CD4-positive, alpha-beta T cell treated with Interleukin-17A for 4 hours (primary cell): ENCODE results near the gene CNTN1.

ENCODE experiments used
- DNase-seq: peaks from one replicate; pipeline ENCODE4 v3.0.0-alpha.2; 2020; ENCODE audit warnings: mixed read lengths

CNTN1 gene

DNA sequence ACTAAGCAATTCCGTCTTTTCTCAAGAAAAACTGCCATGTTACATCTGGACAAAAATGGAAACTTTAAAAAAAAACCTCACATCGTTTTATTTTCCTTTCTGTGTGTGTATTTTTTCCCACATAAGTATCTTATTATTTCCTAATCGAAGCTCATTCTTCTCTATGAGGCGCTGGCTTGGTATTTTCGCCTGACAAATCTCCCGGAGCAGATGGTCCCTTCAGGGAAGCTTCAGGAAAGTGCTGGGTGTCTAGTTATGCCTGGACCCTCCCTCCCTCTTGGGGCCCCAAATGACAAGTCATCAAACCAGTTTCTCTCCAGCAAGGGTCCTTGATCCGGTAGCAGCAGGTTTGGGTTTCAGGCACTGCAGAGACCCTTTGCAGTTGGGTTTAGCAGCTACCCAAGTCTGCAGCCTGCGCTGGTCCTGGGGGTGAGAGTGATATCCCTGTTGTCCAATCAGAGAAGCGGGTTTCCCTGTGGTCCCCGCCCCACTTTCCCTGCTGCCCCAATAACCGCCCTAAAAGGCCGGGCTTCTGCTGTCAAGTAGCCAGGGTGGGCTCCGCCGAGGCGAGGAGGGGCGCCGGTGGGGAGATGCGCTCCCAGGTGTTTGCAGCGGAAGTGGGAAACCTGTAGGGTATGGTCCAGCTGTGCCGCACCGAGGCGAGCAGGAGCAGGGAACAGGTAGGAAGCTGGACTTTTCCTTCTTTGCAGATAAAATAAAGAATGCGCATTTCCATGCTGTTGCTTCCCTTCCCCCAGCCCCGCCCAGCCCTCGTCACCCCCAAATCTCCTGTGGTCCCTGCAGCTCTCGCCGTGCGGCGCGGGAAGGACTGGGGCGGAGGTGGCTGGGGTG lies at the start of gene CNTN1:
Gene CNTN1 (plus strand): TSS at position 527 of the 852 bp plus-strand sequence.
- no peak for DNase-seq

DNA sequence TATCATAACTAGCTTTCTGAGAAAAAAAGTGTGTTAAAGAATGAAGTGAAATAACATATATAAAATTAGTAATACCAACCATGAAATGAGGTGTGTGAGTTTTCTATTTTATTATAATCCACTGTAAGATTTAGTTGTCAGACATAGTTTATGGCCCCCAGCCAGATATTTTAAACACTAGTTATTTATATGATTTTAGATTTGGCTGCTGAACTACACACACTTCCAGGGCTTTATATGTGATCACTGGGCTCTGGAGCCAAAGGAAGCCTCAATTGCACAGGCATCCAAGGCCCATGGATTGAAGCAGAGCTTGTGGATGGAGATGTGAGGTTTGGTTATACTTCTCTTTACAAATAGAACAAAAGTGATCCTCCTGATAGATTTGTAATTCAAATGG lies 48.7 kb upstream of the CNTN1 start:
- DNase-seq, result no peak

DNA sequence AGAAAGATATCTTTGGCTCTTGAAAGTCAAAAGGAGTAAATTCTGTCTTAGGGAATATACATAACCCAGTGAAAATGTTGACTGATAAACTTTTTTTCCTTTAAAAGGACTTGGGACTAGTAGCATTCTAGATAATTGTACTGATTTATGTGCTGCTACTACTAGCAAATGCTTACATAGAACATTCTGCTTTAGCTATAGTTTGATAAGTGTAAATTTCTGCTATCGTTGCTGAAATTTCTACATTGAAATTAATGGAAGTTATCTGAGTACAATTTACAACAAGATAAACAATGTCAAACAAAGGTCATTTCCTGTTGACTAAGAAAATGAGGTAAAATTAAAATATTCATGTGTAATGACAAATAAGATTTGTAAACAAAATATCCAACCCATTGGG lies 48.3 kb upstream of the CNTN1 start:
- no peak for DNase-seq

DNA sequence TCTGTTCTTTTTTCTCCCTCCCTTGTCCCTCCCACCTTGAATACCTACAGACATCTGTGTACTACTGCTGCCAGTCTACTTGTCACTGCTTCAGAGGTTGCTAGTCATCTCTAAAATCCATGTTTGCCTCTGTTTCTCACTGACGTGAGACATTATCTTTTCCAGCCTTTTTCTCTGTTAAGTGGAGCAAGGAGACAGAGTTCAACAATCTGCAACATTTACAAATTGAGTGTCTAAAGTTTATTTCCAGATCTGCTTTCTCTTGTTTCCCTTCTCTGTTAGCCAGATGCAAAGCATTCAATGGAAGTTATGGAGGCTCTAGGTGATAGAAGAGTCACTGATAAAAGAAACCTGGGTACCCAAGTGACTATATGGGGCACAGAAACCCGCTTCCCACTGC lies 47.5 kb upstream of the CNTN1 start:
- no peak for DNase-seq

DNA sequence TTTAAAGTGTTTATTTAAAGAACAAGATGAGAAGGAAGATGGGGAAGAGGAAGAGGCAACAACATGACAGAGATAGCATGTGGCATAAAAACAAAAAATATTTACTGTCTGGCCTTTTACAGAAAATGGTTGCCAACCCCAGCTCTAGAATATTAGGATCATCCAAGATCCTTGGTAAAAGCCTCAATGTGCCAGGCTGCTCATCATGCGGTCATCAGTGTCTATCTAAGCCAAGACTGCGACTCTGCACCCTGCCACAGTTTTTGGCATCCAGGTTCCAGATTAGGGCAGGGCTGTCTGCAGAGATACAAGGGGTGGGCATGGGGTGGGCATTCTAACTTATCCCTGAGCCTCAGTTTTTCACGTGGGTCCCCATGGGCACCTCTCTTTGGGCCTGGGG lies 46.9 kb upstream of the CNTN1 start:
- no peak for DNase-seq

DNA sequence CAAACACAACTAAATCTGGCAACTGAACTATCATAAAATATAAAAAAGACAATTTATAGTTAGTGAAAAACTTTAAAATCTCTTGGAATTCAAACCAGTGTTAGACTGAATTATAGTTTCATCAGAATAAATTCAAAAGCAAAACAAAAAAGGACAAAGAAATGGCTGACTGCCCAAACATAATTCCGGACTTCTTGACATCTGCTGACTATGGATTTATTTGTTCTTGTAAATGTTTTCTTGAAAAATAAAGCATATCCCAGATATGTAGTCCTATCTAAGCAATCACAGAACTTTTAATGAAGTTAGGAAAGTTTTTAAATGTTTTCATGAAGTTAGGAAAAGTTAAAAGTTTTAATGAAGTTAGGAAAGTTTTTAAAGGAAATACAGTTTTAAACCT lies 45.8 kb upstream of the CNTN1 start:
- DNase-seq, result no peak

DNA sequence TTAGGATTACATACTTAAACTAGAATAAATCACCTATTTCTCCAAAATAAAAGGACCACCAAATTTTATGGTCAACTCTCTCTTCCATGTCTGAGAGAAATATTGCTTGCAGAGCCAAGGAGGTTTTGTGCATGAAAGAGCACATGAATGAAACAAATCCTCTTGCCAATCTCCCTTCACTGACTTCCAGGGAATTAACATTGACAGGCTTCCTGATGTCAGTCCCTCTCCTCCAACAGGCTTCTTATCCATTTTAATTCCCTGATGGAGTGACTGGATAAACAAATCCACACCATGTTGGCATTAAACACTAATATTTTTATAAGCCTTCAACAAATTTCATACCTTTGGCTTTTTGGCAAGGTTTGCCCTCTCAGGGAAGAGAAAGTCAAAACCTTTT lies 45.3 kb upstream of the CNTN1 start:
- DNase-seq, result no peak

DNA sequence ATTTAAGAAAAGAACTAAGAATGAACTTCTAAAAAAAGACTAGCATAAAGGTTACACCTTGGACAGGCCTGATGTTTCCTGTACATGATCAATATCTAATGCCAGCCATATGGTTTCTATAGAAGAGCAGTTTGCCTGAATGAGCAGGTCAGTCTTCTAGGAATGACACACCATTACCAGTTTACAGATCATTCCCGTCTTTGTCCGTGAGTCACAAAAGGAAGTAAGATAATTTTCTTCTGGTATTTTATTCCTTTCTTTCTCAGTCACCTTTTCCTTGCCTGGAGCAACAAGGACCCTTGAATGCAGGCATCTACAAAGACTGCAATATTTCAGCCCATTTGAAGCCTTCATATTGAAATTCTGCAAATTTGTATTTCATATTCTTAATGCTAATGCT lies 44.6 kb upstream of the CNTN1 start:
- no peak for DNase-seq

DNA sequence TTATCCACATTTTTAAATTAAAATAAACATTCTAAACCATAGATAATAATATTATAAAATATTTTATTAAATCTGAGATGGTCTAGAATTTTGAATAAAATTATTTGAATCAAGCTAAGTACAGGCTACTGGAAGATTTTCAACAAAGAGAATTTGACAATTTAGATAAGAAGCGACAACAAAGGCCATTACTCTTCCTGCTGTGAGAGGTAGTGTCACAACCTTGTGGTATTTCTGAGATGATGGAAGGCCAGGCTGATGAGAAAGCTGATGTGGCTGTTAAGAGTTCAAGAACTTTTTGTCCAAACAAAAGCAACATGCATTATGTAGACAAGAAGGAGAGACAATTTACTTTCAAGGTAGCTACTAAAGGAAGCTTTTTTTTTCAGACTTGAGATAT lies 43.7 kb upstream of the CNTN1 start:
- no peak for DNase-seq

DNA sequence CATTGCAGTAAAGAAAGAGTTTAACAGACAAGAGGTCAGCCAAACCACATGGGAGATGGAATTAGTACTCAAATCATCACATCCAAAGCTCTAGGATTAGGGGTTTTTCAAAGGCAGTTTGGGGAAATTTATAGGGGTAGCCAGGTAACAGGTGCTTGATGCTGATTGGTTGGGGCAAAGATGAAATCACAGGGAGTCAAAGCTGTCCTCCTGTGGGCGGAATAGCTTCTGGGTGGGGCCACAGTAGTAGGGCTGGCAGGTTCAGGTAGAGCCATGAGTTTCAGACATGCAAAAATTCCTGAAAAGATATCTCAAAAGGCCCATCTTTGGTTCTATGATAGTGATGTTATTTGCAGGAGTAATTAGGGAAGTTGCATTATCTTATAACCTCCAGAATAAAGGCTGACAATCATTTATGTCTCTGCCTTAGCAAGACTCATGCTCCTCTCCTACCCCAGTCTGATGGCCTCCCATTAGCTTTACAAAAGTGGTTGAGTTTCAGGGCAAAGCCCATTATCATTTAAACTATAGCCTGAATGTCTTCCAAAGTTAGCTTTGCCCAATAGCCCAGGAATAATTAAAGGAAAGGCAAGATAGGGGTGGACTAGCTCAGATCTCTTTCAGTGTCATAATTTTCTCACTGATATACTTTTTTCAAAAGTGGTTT lies 42.1 kb upstream of the CNTN1 start:
- DNase-seq, result no peak

DNA sequence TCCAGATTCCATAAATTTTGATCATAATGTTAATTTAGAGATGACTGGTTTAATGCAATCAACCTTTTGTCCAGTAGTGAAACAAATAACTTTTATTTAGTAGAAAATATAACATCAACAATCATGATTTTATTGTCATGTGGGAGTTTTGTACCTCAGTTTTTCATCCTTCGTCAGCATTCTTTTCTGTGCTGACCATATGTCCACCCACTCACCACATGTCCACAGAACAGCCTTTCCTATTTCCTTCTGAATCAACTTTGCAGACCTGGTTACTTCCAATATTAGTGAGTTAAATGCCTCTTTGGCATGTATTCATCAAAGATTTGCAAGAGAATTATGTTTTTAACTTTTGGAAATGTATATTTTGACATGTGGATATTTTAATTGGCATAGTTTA lies 36.8 kb upstream of the CNTN1 start:
- DNase-seq, result no peak

DNA sequence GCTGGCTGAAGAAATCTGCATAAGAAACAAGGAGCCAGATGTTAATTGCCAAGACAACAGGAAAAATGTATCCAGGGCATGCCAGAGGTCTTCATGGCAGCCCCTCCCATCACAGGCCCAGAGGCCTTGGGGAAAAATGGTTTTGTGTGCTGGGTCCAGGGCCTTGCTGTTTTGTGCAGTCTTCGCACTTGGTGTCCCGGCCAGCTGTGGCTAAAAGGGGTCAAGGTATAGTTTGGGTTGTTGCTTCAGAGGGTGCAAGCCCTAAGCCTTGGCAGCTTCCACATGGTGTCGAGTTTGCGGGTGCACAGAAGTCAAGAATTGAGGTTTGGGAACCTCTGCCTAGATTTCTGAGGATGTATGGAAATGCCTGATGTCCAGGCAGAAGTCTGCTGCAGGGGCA lies 29.9 kb upstream of the CNTN1 start:
- DNase-seq, result no peak

DNA sequence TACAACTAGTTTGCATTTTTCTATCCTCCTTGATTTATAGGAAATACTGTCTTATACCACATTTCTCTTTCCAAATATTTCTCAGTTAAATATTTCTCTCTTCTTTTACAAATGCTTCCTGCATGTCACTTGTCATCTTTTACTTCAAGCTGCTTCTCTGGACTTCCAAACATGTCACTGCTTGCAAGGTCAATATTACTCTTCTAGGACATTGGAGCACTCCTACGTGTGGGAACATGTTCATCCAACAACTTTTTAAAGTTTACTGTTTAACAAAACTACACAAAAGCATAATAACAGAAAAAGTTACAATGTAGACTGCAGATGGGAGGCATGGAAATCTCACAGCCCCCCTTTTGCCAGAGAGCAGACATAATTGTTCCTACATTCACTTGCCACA lies 28.5 kb upstream of the CNTN1 start:
- no peak for DNase-seq

DNA sequence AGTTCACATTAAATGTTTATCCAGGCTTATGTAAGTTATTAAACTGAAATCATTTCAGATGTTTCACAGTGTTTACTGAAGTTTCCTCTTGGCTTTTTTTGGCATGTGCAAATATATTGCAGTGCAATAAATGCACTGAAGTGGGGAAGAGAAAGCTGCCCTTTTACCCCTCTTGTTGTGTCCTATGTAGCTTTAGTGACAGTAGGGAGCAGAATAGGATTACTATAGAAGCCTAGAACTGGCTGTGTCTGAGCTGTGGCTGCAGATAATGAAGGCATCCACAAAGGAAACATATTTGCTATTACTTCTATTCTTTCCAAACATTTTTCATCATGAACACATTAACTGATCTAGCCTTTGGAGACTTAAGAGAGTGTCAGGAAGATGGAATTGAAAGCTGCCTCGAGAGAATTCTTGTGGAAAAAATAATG lies 24.1 kb upstream of the CNTN1 start:
- no peak for DNase-seq

DNA sequence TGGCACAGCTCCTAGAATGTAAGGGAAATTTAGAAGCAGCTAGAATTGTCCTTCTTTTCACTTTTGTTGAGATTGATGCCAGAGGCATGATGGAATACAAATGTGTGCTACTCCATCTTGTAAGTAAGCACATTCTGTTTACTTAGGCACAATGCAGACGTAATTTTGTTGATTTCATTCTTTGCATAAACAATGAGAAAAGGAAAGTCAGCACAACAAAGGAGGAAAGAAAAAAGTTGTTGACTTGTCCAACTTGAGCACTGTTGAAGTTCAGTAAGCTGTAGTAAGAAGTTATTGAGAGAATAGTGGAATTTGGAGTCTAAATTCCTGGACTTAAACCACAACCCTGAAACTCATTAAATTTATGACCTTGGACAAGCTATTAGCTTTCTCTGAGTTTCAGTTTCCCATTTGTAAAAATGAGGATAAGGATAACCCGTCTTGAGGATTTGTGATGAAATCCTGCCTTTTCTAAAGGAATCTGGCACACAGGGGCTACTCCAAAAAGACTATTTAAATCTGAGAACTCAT lies 19.4 kb upstream of the CNTN1 start:
- no peak for DNase-seq

DNA sequence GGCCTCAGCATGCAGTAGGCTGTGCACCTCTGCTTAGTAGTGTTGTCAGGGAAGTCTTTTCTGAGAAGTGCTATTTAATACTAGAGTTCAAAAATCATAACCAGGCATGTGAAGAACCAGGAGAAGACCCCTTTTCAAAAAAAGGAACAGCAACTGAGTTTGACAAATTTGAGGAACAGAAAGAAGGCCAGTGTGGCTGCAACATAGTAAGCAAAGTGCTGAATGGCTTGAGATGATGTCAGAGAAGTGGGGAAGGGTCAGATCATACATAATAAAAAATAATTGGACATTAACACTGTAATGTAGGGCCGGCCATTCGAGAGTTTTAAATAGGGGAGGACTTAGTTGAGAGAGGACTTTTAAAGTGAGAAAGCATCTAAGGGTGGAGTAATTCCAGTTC lies 11.1 kb upstream of the CNTN1 start:
- no peak for DNase-seq

DNA sequence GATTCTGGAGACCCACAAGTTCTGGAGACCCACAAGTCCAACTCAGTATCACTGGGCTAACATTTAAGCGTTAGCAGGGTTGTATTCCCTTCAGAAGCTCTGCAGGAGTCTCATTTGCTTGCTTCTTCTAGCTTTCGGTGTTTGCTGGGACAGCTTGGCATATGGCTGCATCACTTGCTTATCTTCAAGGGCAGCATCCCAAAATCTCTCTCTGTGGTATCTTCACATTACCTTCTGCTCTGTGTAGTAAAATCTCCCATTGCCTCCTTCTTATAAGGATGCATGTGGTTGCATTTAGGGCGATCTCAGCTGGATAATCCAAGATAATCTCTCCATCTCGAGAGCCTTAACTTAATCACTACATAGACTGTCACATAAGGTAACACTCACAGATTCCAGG lies 7.3 kb upstream of the CNTN1 start:
- DNase-seq, result no peak

DNA sequence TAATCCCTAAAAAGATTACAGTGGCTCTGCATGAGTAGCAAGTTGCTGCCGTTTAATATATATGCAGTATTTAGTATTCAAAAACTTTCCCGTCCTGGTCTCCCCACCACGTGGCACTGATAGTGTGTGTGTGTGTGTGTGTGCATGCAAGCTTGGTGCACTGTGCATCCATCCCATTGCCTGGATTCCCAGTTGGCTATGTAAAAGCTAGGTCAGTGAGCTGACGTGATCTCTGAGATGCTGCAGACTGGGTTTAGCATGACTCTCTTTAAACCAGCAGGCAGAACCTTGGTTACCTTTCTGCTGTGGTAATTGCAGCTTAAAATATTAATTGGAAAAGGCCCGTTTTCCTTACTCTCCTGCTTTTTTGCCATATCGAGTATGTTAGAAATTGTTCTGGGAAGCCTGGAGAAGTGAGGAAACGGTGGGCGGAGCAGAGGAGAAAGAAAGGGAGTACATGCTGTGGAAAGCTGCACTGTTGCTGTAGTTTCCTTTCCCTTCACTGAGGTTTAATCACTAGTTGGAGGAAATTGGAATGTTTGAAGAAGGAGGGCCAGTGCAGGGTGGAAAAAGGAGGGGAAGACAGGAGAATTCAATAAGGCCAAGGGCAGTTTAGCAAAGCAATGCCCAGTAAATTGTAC lies 4.0 kb upstream of the CNTN1 start:
- no peak for DNase-seq

DNA sequence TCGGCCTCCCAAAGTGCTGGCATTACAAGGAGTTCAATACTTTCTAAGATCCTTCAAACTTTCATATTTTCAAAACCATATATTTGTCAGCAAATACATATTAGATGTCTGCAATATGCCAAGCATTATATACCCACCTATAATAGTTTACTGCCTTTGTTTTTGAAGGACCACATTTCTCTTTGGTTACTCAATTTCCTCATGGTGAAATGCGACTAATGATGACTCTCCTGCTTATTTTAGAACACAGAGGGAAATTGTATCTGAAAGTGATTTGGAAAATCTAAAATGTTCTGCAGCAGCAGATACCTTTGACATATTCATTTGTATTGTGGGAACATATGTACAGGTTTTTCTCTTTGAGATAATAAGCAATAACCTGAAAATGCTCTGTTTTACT lies 2.7 kb upstream of the CNTN1 start:
- DNase-seq, result no peak

DNA sequence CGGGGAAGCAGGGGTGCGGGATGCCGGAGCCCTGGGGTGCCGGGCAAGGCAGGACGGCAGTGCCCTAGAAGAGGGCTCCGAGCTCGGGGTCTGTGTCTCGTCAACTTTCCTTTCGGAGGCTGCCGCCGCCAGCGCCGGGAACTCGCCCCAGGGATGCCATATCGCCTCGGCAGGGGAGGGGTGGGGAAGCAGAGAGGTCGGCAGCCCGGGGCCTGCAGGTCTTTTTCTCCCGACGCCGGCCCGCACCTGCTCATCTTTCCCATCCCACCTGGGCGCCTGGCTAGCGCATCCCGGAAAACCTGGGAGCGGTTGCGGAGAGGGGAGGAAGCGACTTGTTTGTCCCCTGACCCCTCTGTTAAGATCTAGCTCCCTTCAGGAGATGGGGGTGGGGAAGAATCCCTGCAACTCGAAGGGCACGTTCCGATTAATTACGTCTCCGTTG lies 547 bp downstream of the CNTN1 start:
- no peak for DNase-seq

DNA sequence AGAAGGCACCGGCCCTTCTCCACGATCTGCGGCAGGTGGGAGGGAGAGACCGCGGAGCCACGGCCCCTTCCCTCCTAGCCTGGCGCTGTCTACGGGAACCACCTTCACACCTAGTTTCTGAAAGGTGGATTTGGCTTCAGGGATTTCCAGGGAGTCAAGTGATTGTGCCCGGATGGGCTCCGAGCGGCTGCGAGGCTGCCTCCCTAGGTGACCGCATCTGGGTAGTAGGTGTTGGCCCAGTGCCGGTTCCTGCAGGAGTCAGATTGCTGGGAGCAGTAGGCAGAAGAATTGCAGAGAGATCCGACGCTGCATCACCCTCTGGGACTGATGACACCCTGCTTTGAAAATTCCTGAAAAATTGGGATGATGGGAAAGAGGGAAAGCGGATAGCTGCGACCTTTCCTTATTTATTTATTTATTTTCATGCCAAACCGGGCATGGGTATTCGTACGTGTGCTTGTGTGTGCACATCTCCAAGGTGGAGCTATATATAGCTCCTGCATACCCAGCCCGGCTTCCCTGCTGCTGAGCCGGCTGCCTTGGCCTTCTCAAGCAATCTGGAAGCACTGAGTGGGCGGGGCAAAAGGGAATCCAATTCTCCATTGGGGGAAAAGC lies 1.1 kb downstream of the CNTN1 start:
- DNase-seq, result no peak

DNA sequence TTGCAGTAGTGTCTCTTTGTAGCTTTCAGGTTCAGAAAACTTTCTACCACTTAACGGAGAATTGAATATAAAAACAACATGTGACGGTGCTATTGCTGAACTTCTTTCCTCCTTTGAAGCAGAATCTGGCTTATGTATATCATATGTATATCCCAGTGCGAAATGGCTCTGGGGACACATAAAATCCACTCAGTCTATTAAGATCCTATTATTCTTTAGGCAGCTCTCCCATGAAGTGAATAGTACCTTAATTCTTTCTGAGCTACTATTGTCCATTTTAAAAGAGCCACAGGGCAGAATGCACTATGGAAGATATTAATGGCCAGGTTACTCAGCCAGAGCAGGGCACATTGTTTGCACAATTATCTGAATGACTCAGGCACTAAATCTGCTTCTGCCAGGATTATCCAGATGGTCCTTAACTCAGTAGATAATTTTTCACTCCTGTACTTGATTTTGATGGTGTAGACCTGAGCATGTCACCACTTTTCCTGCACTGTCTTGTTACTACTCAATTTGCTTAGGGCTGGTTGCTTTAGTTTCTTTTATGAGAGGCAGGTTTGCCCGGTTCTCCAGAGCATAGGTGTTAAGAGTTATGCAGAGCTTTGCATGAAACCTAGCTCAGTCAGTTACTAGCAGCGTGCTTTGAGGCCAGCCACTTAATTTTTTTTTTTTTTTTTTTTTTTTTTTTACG lies 5.5 kb downstream of the CNTN1 start:
- DNase-seq, result no peak

DNA sequence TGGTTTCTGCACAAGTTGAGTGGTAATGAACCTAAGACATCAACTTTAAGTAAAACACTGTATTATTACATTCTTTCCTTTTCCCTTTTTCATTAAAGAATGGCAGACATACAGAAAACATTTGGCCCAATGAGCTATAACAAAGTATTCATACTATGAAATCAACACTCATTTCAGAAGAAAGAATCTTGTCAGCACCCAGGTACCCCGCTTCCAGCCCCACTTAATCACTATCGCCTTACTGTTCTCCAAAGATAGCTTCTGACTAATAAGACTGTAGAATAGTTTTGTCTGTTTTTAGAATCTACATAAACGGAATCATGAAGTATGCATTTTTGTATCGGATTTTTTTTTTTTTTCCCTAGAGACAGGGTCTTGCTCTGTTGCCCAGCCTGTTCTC lies 9.5 kb downstream of the CNTN1 start:
- DNase-seq, result no peak
